GM12878 (cell line): ENCODE data around the gene VMAC. TPM values are rescaled to one million over a fixed set of nuclear protein-coding genes. Genes with fewer than 3 reads are reported as not detected.
A peak's percentile ranks its signal among the peaks of the same experiment; 100 is the strongest.

ENCODE experiments used
- ATAC-seq: fragments of 200-7000 bp; cut with Tn5 transposase; 3 replicates; pipeline ENCODE4 v1.9.1; 2020; ENCODE audit warnings: mild to moderate bottlenecking, moderate library complexity
- BruUV-seq: library from RNA; stranded (reverse); fragments of 400-500 nt; replicated peaks from 2 replicates; lab custom pipeline; 2021; lab: Mats Ljungman, UMichigan
- CTCF ChIA-PET: fragments of 300-600 bp; sonication (Branson Sonifier 250); formaldehyde crosslinking; extraction: SDS; loops from one replicate; lab custom pipeline; 2021; ENCODE audit warnings: inconsistent platforms; lab: Yijun Ruan, JAX
- POLR2A ChIA-PET: fragments of 350-600 bp; formaldehyde crosslinking; extraction: SDS; loops from one replicate; lab custom pipeline; 2021; ENCODE audit warnings: inconsistent platforms; lab: Charles Lee
- RAD21 ChIA-PET: fragments of 300-600 bp; sonication (Branson Sonifier 250); formaldehyde crosslinking; loops from one replicate; lab custom pipeline; 2023; ENCODE audit warnings: antibody characterized with exemption; ENCODE audit not compliant: unreplicated experiment; lab: Charles Lee
- SMC1A ChIA-PET: fragments of 300-600 bp; sonication (Branson Sonifier 250); formaldehyde crosslinking; loops from one replicate; lab custom pipeline; 2023; ENCODE audit not compliant: unreplicated experiment, uncharacterized antibody; lab: Charles Lee
- DNase-seq: peaks from one replicate; pipeline ENCODE4 v3.0.0-alpha.2; 2011; ENCODE audit warnings: low read depth, low spot score
- FAIRE-seq: peaks from 3 replicates; lab custom pipeline; 2011; peaks lifted over from hg19 to GRCh38; lab: Jason Lieb, UNC
- H2AFZ ChIP-seq: 2 replicates; pipeline ENCODE4 v1.6.0; 2011; ENCODE audit warnings: low read depth, low read length, control low read depth; ENCODE audit not compliant: control insufficient read depth
- H3K27ac ChIP-seq: 2 replicates; pipeline ENCODE4 v1.5.1; 2011; ENCODE audit warnings: control low read depth; ENCODE audit not compliant: control insufficient read depth, insufficient read depth
- H3K27me3 ChIP-seq, 2 experiments: replicated peaks in 1 of 2; 2 replicates each; pipeline versions ENCODE4 v1.6.0 to v1.6.1; 2011; ENCODE audit warnings: low read length in 1 of 2; ENCODE audit not compliant: control insufficient read depth in 2 of 2, insufficient read depth in 2 of 2
- H3K36me3 ChIP-seq, 2 experiments: 2 replicates each; pipeline ENCODE4 v1.5.1; 2011; ENCODE audit warnings: low read length in 1 of 2; ENCODE audit not compliant: control insufficient read depth in 2 of 2, insufficient read depth in 2 of 2
- H3K4me1 ChIP-seq: 2 replicates; pipeline ENCODE4 v1.6.1; 2011; ENCODE audit warnings: mild to moderate bottlenecking, low read length, moderate library complexity, mixed read lengths; ENCODE audit not compliant: control insufficient read depth, insufficient read depth
- H3K4me2 ChIP-seq: 2 replicates; pipeline ENCODE4 v1.6.0; 2011; ENCODE audit warnings: control low read depth; ENCODE audit not compliant: control insufficient read depth, insufficient read depth
- H3K4me3 ChIP-seq: fragments of 200-600 bp; sonication (generic); 2 replicates; pipeline ENCODE4 v1.5.1; 2016
- H3K79me2 ChIP-seq: 2 replicates; pipeline ENCODE4 v1.6.0; 2011; ENCODE audit warnings: low read length; ENCODE audit not compliant: control insufficient read depth, insufficient read depth
- H3K9ac ChIP-seq: 2 replicates; pipeline ENCODE4 v1.8.0; 2011; ENCODE audit warnings: low read length, control low read depth, mixed read lengths; ENCODE audit not compliant: control insufficient read depth, insufficient read depth
- H3K9me3 ChIP-seq: replicated peaks from 3 replicates; pipeline ENCODE4 v1.5.1; 2011; ENCODE audit warnings: mild to moderate bottlenecking, low read length; ENCODE audit not compliant: control insufficient read depth, insufficient read depth
- H4K20me1 ChIP-seq: 2 replicates; pipeline ENCODE4 v1.6.0; 2011; ENCODE audit not compliant: control insufficient read depth, insufficient read depth
- BACH1 ChIP-seq: fragments of 450-650 bp; IDR thresholded peaks from 2 replicates; pipeline ENCODE4 v1.6.1; 2017; ENCODE audit warnings: mild to moderate bottlenecking, borderline replicate concordance
- EGR1 ChIP-seq, 2 experiments: IDR thresholded peaks; 1 replicate in 1 of 2; 2 replicates in 1 of 2; pipeline ENCODE4 v1.6.1; 2011 to 2012; ENCODE audit warnings: low read depth in 2 of 2, low read length in 2 of 2, borderline replicate concordance in 1 of 2, mild to moderate bottlenecking in 1 of 2, moderate library complexity in 1 of 2
- EP300 ChIP-seq, 2 experiments: fragments of 150-350 bp in 1 of 2; IDR thresholded peaks; 2 replicates each; pipeline ENCODE4 v1.6.1; 2011 to 2012; ENCODE audit warnings: low read depth in 2 of 2, low read length in 2 of 2, borderline replicate concordance in 1 of 2, improper control_type of control experiment in 1 of 2, inconsistent platforms in 1 of 2; ENCODE audit not compliant: control insufficient read depth in 1 of 2
- JUNB ChIP-seq: IDR thresholded peaks from 2 replicates; pipeline ENCODE4 v1.6.1; 2016; ENCODE audit warnings: antibody characterized with exemption, mild to moderate bottlenecking
- MYC ChIP-seq: IDR thresholded peaks from 2 replicates; pipeline ENCODE4 v1.6.1; 2011; ENCODE audit warnings: mild to moderate bottlenecking, low read length, moderate library complexity, inconsistent platforms; ENCODE audit not compliant: insufficient read depth, insufficient replicate concordance, insufficient read length, severe bottlenecking
- NR2C2 ChIP-seq: IDR thresholded peaks from 2 replicates; pipeline ENCODE4 v1.6.1; 2011; ENCODE audit warnings: borderline replicate concordance, low read depth; ENCODE audit not compliant: control insufficient read depth, insufficient read length
- POU2F2 ChIP-seq: IDR thresholded peaks from 3 replicates; pipeline ENCODE4 v1.6.1; 2011; ENCODE audit warnings: low read depth, mild to moderate bottlenecking, low read length, borderline replicate concordance
- SP1 ChIP-seq: IDR thresholded peaks from one replicate; pipeline ENCODE4 v1.6.1; 2011; ENCODE audit warnings: low read depth, low read length
- SRF ChIP-seq, 2 experiments: IDR thresholded peaks; 2 replicates each; pipeline ENCODE4 v1.6.1; 2011; ENCODE audit warnings: low read depth in 2 of 2, low read length in 2 of 2, mild to moderate bottlenecking in 1 of 2, moderate library complexity in 1 of 2
- ZNF24 ChIP-seq: fragments of 450-650 bp; IDR thresholded peaks from 2 replicates; pipeline ENCODE4 v1.6.1; 2017; ENCODE audit warnings: antibody characterized with exemption, mild to moderate bottlenecking
- ZNF592 ChIP-seq: fragments of 450-650 bp; IDR thresholded peaks from 2 replicates; pipeline ENCODE4 v1.6.1; 2017; ENCODE audit warnings: mild to moderate bottlenecking, moderate library complexity
- WGBS: methylation state at CpG from one replicate; pipeline ENCODE4 v1.1.6; 2016; ENCODE audit warnings: low lambda C conversion rate; ENCODE audit not compliant: insufficient replicate concordance, insufficient coverage; ENCODE audit errors: missing lambda C conversion rate; 5-methylcytosine and 5-hydroxymethylcytosine counted together
- in situ Hi-C: fragments of 300-500 bp; cut with MboI; formaldehyde crosslinking; loops from 9 replicates; pipeline ENCODE4 v1.14.3; 2018; ENCODE audit warnings: mixed read lengths
- intact Hi-C: fragments of 100-400 bp; cut with micrococcal nuclease; formaldehyde crosslinking; loops from one replicate; pipeline ENCODE4 v1.14.2; 2022; ENCODE audit not compliant: unreplicated experiment
- polyA plus RNA-seq, 11 experiments: library from polyadenylated mRNA; depleted of rRNA in 4 of 11; unstranded in 6 of 11; stranded (reverse) in 5 of 11; fragments of >200 nt; fragmentation: Nextera tagmentation in 4 of 11; fragmentation: Illumina TruSeq in 1 of 11; extraction: Ambion mirVana in 4 of 11; extraction: Trizol in 1 of 11; gene quantifications; 1 replicate in 1 of 11; 2 replicates in 10 of 11; pipeline versions ENCODE4 v1.2.1 to v1.2.3, GENCODE V29; 2011 to 2016; ENCODE audit warnings: inconsistent platforms in 2 of 11, missing spikeins in 2 of 11, low read depth in 1 of 11
- total RNA-seq, 4 experiments: library from RNA; depleted of rRNA in 3 of 4; stranded (reverse); fragments of >200 nt in 3 of 4; fragmentation: Illumina TruSeq in 1 of 4; extraction: Trizol in 1 of 4; gene quantifications; 2 replicates each; pipeline versions ENCODE4 v1.2.1 to v1.2.3, GENCODE V29; 2013 to 2021

VMAC gene
- total and polyA plus RNA-seq, 10 of the 15 experiments (the other 5 are each of a cell fraction or from before 2014, with no cell fraction given) = 0.18 to 6.8 (median 1.8) TPM

- no peak for TF ChIP-seq ZNF592
- no peak for TF ChIP-seq NR2C2
- TF ChIP-seq EGR1 (IDR thresholded peaks at IDR 0.05; ENCODE audit: borderline replicate concordance in 1 of 2, low read depth in 2 of 2, low read length in 2 of 2) = no peak
Observed at GRCh38 chr19:5897189-5897969, 7.3 kb upstream of the VMAC start (continued).

GRCh38 chr19:5899728-5900526, 4.7 kb upstream of the VMAC start:
- FAIRE-seq = no peak
- ChIA-PET RAD21 (no interaction called here), POLR2A (no interaction called here)

More at GRCh38 chr19:5899728-5900526, 4.7 kb upstream of the VMAC start:
- ATAC-seq (no peak), DNase-seq (no peak)
- Histone ChIP-seq H3K9ac (no peak overlapping the region), H3K4me1 (peaks cover 5% of the 10 kb centered on the region), H3K79me2 (peaks cover 33% of the 10 kb centered on the region), H3K36me3 (peaks cover 8 to 11% of the 10 kb centered on the region in 2 experiments; a peak in 3 of 4 replicates), H4K20me1 (peaks cover 4% of the 10 kb centered on the region; the same call in 1 of the 2 replicates), H3K4me3 (no peak overlapping the region), H3K27ac (no peak overlapping the region), H3K4me2 (no peak overlapping the region), H2AFZ (no peak overlapping the region), H3K27me3 (no peaks in the 10 kb centered on the region), H3K9me3 (no peaks in the 10 kb centered on the region)
- no peak for TF ChIP-seq SRF (IDR thresholded peaks at IDR 0.05; ENCODE audit: low read depth in 2 of 2, low read length in 2 of 2)
- no peak for TF ChIP-seq JUNB
- no peak for TF ChIP-seq SP1
- no peak for TF ChIP-seq MYC
- TF ChIP-seq BACH1 = no peak
- TF ChIP-seq POU2F2 = no peak
- TF ChIP-seq ZNF24 = peak; percentile 94
- TF ChIP-seq EP300 (IDR thresholded peaks at IDR 0.05; ENCODE audit: borderline replicate concordance in 1 of 2, control insufficient read depth in 1 of 2, low read depth in 2 of 2, low read length in 2 of 2) = no peak
- intact Hi-C loops = no loop called here
- in situ Hi-C loops = no loop called here
- WGBS = 88% methylated on average over 13 of the region's 13 CpGs
- SMC1A ChIA-PET = no interaction called here
- BruUV-seq = TSS peak; percentile 52
- CTCF ChIA-PET = interaction anchor here (2.9 kb wide), 1 partner anchor 96 kb away, joined by 11 read pairs; the partner anchor contains the start of gene NRTN
